ENCODE measurements around the gene FERMT1. TPM values are rescaled to one million over a fixed set of nuclear protein-coding genes. Genes with fewer than 3 reads are reported as not detected.

The FERMT1 gene
- total and polyA plus RNA-seq, 2 donors (not counting 3 experiments of a cell fraction or from before 2014, with no cell fraction given), result 0.11 to 1.5 TPM

DNA sequence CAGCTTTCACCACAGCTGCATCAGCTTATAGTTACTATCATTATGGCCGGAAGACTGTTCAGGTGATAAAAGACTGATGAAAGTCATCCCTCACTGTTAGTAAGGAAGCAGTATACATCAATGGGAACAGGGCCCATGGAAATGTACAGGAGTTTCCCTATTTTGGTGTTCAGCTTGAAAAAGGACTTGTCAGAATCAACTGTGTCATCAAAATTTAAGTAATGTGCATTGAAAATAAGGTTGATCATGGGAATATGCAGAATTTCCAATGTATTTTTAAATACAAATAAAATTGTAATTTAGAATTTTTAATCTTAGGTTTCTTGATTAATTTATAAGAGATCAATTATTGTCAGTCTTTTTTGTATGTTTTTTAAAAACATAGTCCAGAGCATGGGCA is 85.7 kb downstream of the FERMT1 start:
- dilution Hi-C loops (cut with MboI; ENCODE audit: extremely low pct_ligation_motif_present, low sequenced_read_pairs), result no loop called here
- Histone ChIP-seq H3K9me1 (replicated peaks; ENCODE audit: control insufficient read depth, extremely low read depth, insufficient read depth, low read length) (no peaks in the 10 kb centered on the region), H3K4me2 (ENCODE audit: insufficient read depth, low read length) (no peak overlapping the region), H3K9ac (replicated peaks; ENCODE audit: extremely low read depth, insufficient read depth, low read length) (no peak overlapping the region), H3K36me3 (ENCODE audit: control insufficient read depth in 2 of 2, extremely low read depth in 1 of 2, insufficient read depth in 2 of 2, low read length in 2 of 2) (peaks cover 12 to 22% of the 10 kb centered on the region in 2 experiments), H3K4me3 (replicated peaks in 1 of 3; ENCODE audit: insufficient read depth in 1 of 3, low read depth in 1 of 3, low read length in 3 of 3) (no peak overlapping the region), H3K79me2 (ENCODE audit: control insufficient read depth, insufficient read depth, low read length) (no peaks in the 10 kb centered on the region), H2AFZ (ENCODE audit: low read depth, low read length) (no peak overlapping the region), H3K9me3 (replicated peaks; ENCODE audit: control insufficient read depth, insufficient read depth, low read length) (no peaks in the 10 kb centered on the region), H3K27ac (ENCODE audit: insufficient read depth, low read depth, low read length) (no peak overlapping the region), H4K20me1 (replicated peaks; ENCODE audit: control insufficient read depth, extremely low read depth, insufficient read depth, low read length) (no peaks in the 10 kb centered on the region), H3K27me3 (ENCODE audit: control insufficient read depth in 2 of 2, insufficient read depth in 2 of 2, low read length in 2 of 2) (no peaks in the 10 kb centered on the region), H3K4me1 (ENCODE audit: control insufficient read depth, extremely low read depth, insufficient read depth, low read length) (peaks cover 15% of the 10 kb centered on the region)
- intact Hi-C loops (cut with micrococcal nuclease), result no loop called here
- FAIRE-seq (no peak), DNase-seq (ENCODE audit: low read depth, low spot score) (no peak)
- ChIA-PET POLR2A (no interaction called here), CTCF (no interaction called here)
- TF ChIP-seq, protein P1, sequence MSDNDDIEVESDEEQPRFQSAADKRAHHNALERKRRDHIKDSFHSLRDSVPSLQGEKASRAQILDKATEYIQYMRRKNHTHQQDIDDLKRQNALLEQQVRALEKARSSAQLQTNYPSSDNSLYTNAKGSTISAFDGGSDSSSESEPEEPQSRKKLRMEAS (IDR thresholded peaks at IDR 0.05; ENCODE audit: insufficient read depth, insufficient read length), result no peak
- no TSS peak for BruUV-seq (replicated peaks)

DNA sequence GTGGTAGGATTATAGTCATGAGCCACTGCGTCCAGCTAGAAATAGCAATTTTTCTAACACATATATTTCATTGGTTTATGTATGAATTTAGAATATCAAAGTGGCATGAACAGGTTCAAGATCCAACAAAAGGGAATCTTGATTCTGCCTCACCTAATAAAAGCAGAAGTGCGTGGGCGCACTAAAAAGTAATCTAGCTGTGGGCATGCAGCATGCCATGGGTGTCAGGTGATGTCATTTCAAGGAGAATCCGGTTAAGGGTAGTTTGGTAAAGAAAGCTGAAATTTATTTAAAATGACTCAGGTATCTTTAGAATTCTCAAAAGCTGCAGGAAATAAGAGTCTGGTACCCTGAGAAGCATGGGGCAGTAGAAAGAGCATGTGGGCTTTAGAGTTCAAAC is 86.6 kb downstream of the FERMT1 start:
- no peaks in the 10 kb centered on the region for H3K27me3 ChIP-seq (ENCODE audit: control insufficient read depth in 2 of 2, insufficient read depth in 2 of 2, low read length in 2 of 2)
- H3K4me2 ChIP-seq (ENCODE audit: insufficient read depth, low read length), result no peak overlapping the region
- H3K9me3 ChIP-seq (replicated peaks; ENCODE audit: control insufficient read depth, insufficient read depth, low read length), result no peaks in the 10 kb centered on the region
- dilution Hi-C loops (cut with MboI; ENCODE audit: extremely low pct_ligation_motif_present, low sequenced_read_pairs) (no loop called here), intact Hi-C loops (cut with micrococcal nuclease) (no loop called here)
- peaks cover 10 to 14% of the 10 kb centered on the region in 2 experiments for H3K36me3 ChIP-seq (ENCODE audit: control insufficient read depth in 2 of 2, extremely low read depth in 1 of 2, insufficient read depth in 2 of 2, low read length in 2 of 2)
- peaks cover 15% of the 10 kb centered on the region for H3K4me1 ChIP-seq (ENCODE audit: control insufficient read depth, extremely low read depth, insufficient read depth, low read length)
- TF ChIP-seq EZH2 (IDR thresholded peaks at IDR 0.05; ENCODE audit: borderline replicate concordance, low read depth, low read length, severe bottlenecking), result no peak
- TF ChIP-seq, protein P2, sequence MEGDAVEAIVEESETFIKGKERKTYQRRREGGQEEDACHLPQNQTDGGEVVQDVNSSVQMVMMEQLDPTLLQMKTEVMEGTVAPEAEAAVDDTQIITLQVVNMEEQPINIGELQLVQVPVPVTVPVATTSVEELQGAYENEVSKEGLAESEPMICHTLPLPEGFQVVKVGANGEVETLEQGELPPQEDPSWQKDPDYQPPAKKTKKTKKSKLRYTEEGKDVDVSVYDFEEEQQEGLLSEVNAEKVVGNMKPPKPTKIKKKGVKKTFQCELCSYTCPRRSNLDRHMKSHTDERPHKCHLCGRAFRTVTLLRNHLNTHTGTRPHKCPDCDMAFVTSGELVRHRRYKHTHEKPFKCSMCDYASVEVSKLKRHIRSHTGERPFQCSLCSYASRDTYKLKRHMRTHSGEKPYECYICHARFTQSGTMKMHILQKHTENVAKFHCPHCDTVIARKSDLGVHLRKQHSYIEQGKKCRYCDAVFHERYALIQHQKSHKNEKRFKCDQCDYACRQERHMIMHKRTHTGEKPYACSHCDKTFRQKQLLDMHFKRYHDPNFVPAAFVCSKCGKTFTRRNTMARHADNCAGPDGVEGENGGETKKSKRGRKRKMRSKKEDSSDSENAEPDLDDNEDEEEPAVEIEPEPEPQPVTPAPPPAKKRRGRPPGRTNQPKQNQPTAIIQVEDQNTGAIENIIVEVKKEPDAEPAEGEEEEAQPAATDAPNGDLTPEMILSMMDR (IDR thresholded peaks at IDR 0.05; ENCODE audit: extremely low read depth in 1 of 2, insufficient read depth in 1 of 2, low read depth in 1 of 2, low read length in 2 of 2), result no peak
- TF ChIP-seq GATA2 (IDR thresholded peaks at IDR 0.05; ENCODE audit: insufficient read depth, insufficient read length, low read depth, low read length), result no peak
- TF ChIP-seq MYC (IDR thresholded peaks at IDR 0.05; ENCODE audit: low read depth, low read length), result no peak
- TF ChIP-seq JUN (IDR thresholded peaks at IDR 0.05; ENCODE audit: borderline replicate concordance, insufficient read depth, insufficient read length, low read depth), result no peak
- TF ChIP-seq, protein P1 (IDR thresholded peaks at IDR 0.05; ENCODE audit: insufficient read depth, insufficient read length), result no peak
- TF ChIP-seq POLR2AphosphoS5 (IDR thresholded peaks at IDR 0.05; ENCODE audit: insufficient read depth, low read depth, low read length), result no peak
- no peak for TF ChIP-seq FOS (IDR thresholded peaks at IDR 0.05; ENCODE audit: borderline replicate concordance, insufficient read depth, low read length)
- TF ChIP-seq POLR2A (IDR thresholded peaks at IDR 0.05; ENCODE audit: low read depth, low read length), result no peak
- H3K27ac ChIP-seq (ENCODE audit: insufficient read depth, low read depth, low read length), result no peak overlapping the region
- DNase-seq (ENCODE audit: low read depth, low spot score), result no peak
- no peak overlapping the region for H2AFZ ChIP-seq (ENCODE audit: low read depth, low read length)
- CTCF ChIA-PET, result no interaction called here
- no peaks in the 10 kb centered on the region for H3K9me1 ChIP-seq (replicated peaks; ENCODE audit: control insufficient read depth, extremely low read depth, insufficient read depth, low read length)
- H4K20me1 ChIP-seq (replicated peaks; ENCODE audit: control insufficient read depth, extremely low read depth, insufficient read depth, low read length), result no peaks in the 10 kb centered on the region
- no peak overlapping the region for H3K9ac ChIP-seq (replicated peaks; ENCODE audit: extremely low read depth, insufficient read depth, low read length)
- no TSS peak for BruUV-seq (replicated peaks)
- H3K4me3 ChIP-seq (replicated peaks in 1 of 3; ENCODE audit: insufficient read depth in 1 of 3, low read depth in 1 of 3, low read length in 3 of 3), result no peak overlapping the region
- FAIRE-seq, result no peak
- POLR2A ChIA-PET, result no interaction called here
- no peaks in the 10 kb centered on the region for H3K79me2 ChIP-seq (ENCODE audit: control insufficient read depth, insufficient read depth, low read length)

Data from endothelial cell of umbilical vein (primary cell).